GM21619 (cell line): ENCODE measurements around the gene KCNIP1.

Experiments
- ATAC-seq: cut with Tn5 transposase; IDR thresholded peaks from one replicate; pipeline ENCODE4 v1.9.1; 2021; ENCODE audit not compliant: unreplicated experiment

Gene KCNIP1

DNA sequence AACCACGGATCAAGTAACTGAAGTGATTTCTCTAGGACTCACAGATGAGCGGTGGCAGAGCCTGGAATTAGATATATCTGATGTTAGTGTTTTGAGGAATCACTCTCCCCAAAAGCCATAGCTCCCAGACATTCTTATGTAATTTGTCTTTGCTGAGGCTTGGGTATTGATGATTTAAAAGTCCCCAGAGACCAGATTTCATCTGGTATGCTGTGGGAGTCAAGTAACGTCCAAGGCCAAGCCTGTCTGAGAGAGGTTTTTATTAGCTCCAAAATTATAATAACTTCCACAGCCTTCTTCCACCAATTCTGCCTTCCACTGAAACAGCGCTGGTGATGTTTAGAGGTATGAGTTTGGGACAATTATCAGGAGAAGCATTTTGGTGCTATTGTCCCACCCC lies 21.3 kb upstream of the KCNIP1 start:
- no peak for ATAC-seq

DNA sequence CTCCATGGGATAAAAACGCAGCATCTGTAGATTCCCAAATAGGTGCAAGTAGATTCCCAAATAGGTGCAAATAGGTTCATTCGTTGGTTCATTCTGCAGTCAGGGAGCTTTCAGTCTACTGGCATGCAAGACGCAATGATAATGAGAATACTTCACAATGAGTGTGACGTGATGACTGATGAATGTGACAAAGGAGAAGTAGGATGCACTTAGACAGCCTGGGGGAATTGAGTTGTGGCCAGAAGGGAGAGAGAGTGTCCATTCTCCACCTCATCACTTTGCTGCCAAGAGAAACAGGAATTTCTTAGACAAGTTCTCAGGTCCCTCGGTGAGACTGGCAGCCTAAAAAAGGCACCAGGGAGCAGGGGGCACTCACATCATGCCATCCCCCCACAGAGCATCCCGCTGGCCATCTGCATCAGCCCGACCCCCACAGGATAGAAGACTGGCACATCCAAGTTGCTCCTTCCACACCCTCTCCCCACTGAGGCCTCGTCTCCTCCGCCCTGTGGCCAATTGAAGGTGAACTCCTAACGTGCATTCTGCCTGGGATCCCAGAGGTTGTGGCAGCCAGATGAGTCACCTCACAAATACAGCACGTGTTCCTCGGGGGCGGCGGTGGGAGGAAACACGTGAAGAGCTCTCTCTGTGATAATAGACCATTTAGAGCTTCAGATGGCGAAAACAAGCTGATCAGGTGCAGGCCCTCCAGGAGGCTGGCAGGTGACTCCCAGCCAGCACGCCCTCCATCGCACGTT lies 19.9 kb upstream of the KCNIP1 start:
- ATAC-seq: no peak

DNA sequence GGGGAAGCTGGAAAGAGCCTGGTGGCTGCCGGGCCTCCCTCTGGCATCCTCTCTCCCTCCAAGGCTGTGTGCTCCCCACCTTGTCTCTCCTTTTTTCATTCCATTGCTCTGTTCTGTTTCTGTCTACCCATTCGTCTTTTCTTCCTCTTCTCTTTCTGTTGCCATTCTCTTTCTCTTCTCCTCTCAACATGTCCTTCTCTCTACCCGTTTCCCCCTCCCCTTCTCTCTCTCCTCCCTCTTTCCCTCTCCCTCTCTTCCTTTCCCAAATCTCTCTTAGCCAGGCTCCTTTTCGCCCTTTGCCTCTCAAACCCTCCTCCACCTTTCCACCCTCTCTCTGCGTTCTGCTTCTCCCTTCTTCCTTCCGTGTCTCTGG lies 19.4 kb upstream of the KCNIP1 start:
- ATAC-seq: no peak

DNA sequence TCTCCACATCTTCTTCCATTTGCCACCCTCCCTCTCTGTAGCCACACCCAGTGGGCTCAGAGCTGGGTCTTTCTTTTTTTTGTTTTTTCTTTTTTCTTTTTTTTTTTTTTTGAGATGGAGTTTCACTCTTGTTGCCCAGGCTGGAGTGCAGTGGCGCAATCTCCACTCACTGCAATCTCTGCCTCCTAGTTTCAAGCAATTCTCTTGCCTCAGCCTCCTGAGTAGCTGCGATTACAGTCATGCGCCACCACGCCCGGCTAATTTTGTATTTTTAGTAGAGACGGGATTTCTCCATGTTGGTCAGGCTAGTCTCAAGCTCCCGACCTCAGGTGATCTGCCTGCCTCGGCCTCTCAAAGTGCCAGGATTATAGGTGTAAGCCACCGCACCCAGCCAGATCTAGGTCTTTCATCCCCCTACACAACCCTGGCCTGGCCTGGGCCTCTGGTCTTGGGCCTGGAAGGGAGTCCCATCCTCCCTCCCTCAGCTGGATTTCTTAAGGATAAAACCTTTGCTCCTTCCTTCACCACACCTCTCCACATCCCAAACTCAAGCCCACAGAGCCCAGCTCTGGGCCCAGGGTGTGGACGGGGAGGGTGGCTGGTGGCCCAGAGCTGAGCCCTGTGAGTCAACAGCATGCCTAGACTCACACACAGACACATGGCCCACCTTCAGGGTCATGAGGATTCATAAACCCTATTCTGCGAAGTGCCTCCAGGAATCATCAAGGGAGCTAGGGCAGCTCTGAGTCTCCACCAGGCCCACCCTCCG lies 18.8 kb upstream of the KCNIP1 start:
- no peak for ATAC-seq

DNA sequence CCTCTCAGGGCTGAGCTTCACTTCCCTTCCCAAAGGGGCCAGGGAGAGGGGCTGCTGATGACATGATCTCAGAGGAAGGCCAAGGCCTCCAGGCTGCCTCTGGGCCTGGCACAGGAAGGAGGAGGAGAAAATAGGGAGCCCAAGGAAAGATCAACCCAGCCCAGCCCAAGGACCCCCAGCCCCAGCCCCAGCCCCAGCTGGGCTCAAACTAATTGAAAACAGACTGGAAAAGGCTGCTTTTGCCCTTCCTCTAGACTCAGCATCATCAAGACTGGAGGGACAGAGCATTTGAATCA lies 18.3 kb upstream of the KCNIP1 start:
- ATAC-seq: no peak

DNA sequence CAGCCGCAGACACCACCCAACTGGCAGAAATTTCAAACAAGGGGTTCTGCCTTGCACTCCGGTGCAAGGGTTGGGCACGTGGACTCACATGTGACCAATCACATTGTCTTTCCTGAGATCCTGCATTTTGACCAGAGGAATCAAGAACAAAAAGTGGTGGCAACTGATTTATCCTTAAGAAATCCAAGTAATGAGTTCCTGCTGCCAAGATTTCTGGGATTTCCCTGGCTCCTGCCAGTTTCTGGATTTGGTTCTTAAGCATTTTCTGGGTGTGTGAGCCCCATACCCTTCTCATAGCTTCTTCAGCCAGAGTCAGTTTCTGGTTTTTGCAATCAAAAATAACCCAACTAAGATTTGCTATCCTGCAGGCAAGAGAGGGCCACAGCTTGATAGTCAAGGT lies 17.4 kb upstream of the KCNIP1 start:
- no peak for ATAC-seq

DNA sequence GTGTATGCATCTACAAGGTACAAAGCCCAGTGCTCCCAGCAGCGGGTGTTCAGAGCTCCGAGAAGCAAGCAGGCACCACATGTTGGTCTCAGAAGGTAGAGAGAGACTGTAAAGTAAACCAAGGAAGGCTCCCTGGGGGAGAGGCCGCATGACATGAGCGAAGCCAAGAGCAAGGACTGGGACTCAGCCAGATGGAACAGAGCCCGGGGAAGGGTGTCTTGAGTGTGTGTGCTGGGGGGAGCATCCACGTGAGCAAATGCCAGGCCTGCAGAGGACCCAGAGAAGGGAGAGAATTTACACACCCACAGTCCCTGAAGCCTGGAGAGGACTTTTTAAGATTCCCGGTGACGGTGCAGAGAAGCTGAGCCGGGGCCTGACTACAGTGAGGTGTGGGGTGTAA lies 15.2 kb upstream of the KCNIP1 start:
- no peak for ATAC-seq

DNA sequence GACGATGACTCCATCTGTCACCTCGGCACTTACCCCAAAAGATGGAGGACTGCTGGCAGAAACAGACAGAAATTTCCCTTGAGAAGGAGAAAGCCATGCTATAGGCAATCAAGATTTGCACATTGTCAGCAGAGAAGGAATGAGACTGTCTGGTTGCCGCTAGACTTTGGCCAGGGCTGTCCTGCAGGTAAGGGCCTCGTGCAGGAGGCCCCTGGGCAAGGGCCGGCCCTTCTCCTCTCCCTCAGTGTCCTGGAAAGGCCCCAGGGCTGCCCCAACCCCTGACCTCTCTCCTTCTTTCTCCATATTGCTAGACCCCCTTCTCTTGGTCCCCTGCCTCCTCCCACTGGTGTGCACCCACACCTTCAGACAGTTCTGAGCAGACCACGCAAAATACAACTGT lies 14.6 kb upstream of the KCNIP1 start:
- no peak for ATAC-seq

DNA sequence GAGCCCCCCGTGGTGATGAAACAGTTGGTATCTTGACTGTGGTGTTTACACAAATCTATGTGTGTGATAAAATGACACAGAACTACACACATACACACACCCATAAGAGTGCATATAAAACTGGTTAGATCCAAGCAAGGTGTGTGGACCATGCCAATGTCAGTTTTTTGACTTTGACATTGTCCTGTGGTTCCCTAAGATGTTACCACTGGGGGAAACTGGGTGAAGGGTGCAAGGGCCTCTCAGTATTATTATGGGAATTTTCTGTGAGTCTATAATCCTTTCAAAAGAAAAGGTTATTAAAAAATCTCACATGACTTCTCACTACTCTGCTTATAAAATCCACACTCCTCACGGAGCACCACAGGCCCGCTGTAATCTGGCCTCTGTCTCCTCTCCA lies 13.4 kb upstream of the KCNIP1 start:
- no peak for ATAC-seq

DNA sequence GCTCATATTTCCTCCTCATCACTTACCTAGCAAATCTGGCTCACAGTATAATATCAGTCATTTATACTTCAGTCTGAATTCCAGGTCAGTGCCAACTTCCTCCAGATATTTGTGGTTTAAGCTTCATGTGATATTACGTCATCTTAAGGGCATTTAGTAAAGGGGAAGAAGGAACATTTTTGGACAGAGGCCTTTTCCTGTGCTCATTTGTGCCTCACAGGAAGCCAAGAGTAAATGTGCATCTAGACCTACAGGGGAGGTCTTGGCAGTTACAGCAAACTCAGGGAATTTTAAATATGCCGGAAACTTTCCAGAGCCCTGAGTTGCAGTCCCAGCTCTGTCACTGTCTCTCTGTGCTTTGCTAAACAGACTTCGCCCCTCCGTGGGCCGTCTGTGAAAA lies 12.3 kb upstream of the KCNIP1 start:
- ATAC-seq: no peak

DNA sequence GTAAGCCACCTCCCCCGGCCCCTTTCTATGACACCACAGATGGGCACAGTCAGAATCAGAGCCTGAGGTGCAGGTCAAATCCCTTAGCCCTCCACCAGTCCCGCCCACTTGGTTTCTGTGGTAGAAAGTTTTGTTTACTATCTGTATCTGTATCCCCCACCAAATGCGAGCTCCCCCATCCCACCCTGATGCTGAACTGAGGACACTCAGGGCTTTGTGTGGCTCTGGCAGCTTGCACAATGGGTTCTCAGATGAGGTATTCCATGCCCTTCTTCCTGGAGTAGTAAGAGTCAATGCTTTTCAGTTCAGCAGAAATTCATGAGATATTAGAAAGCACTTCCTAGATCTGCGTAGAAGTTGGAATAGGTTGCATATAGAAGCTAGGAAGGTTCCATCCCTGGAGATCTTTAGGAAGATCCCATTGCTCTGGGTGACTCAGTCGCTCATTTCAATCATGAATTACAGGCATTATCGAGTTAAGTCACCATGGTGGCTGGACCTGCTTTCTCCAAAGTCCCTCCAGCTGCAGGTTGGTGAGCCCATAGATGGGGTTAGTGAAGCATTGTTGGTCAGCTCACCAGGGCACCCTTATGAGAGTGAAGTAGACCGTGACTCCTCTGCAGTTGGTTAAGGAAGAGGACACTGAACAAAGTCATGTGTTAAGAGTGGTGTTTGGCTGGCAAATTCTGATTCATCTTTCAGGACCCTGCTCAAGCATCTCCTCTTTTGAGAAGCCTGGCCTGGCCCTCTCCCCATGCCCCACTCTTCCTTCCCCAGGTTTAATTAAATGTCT lies 10.6 kb upstream of the KCNIP1 start:
- no peak for ATAC-seq

DNA sequence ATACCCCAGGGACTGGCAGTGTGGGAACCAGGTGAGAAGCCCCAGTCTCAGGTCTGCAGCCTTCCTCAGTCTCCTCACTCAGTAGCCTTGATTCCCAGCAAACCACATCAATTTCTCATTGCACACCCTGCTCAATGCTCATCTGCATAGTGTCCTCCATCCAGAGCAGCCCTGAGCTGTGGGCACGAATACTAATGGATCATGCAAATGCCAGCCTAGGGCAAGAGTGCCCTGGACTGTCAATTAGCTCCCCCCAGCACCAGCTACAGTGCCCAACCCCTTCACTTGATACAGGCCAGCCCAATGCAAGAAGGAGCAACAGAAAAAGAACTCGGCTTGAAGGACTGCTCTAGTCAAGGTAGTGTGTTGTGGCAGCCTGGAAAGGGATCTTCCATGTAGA lies 9.8 kb upstream of the KCNIP1 start:
- ATAC-seq: no peak

DNA sequence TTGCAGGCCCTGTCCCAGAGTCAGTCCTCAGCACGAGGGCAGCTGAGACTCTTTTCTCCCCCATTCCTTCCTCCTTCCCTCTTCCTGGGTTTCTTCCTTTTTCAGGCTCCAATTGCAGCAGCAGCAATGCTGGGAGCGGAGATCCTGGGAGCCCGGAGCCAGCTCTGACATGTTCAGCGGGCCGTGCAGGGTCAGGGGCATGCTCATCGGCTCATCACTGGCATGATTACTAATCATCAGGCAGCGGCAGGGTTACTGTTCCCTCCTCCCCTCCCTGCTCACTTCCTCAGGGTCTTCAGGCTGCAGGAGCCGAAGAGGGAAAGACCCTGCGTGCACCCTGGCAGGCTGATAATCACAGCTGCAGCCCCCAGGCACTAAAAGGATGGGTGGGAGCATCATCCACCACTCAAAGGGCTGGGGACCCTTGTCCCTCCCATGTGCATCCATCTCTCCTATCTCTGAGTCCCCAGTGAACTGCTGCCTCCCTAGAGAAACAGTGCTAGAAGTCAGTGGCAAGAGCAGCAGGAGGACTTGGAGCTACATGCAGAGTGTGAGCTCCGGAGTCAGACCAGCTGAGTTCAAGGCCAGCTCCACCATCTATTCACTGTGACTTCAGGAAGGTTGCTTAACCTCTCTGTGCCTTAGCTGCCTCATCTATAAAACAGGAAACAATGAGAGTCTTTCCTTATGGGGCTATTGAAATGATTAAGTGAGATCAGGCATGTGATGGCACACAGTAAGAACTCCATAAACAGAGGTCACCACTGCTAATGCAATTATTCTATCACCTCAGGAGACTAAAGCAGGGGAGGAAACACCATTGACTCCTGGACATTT lies 7.8 kb upstream of the KCNIP1 start:
- no peak for ATAC-seq

DNA sequence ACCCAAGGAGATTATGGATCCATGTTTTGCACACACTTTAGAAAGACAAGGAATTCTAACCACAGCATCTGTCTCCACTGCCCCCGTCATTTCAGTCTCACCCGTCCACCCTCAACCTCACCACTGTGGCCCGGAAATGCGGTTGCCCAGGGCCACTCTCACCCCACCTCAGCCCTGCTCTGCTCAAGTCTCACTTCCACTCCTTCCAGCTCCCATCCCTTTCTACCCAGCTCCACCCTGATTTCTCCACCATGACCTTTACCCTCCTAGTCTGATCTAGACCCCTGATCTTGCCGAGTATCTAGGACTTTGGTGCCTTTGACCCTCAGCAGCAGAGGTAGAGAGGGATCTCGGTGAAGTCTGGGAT lies 7.2 kb upstream of the KCNIP1 start:
- no peak for ATAC-seq

DNA sequence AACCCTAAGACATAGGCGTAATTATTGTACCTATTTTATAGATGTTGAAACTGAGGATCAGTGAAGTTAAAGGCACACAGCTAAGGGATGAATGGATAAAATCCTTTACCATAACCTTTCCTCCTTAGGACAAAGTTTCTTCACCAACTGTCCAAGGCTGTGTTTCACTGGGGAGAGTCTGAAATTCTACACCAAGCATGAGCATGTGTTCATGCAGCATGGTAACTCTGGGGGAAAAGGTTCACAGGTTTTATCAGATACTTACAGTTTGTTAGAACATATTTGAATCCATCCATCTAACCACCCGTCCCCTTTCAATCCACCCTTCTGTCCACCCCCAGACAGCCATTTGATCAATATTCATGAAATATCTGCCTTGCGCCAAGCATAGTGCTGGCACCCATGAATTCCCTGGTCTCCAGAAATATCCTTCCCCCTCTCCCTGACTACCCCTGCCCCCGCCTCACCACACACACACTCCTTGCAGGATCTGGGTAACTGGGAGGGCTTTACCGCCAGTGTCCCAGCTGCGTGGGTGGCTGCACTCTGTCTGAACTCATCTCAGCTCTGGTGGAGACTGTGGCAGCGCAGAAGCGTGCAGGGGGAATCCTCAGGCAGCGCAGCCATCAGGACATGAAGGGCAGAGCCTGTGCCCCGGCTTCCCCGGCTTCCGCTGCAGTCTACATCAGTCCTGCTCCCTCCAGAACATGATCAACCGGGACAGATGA lies 6.3 kb upstream of the KCNIP1 start:
- ATAC-seq: no peak

DNA sequence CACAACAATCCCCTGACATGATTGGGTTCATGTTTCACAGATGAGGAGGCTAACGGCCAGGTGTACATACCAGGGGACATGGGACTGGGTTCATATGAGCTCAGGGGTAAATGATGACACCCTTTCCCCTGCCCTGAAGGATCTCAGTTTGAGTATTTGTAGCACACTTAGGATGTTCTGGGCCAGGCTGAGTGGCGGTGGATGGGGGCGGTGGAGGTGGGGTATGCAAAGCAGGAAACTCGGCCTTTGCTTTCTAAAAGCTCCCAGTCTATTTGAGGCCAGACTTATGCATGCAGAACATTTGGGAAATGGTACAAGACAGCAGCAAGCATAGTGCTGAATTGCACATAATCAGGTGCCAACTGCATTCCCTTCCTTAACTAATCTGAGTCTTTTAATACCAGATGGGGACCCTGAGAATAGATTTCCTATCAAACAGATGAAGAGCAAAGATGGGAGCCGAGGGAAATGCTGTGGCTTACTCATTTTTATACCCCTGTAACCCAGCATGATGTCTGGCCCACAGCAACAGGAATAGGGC lies 4.9 kb upstream of the KCNIP1 start:
- no peak for ATAC-seq

DNA sequence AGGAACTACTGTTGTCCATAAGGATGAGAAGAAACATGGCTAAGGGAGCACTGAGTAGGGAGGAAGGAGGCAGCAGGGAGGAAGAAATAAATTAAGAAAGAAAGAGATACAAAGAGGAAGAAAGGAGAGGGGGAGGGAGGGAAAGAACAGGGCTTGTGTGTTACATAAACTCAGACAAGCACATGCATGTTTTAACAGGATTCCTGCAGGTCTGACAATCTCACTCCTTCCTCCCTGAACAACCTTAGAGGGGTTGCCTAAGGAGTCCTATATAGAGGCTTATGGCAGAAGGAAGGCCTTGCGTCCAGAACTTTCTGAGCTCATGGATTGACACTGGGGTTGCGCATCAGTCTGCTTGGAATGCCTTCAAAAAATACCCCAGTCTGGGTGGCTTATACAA lies 4.2 kb upstream of the KCNIP1 start:
- no peak for ATAC-seq

DNA sequence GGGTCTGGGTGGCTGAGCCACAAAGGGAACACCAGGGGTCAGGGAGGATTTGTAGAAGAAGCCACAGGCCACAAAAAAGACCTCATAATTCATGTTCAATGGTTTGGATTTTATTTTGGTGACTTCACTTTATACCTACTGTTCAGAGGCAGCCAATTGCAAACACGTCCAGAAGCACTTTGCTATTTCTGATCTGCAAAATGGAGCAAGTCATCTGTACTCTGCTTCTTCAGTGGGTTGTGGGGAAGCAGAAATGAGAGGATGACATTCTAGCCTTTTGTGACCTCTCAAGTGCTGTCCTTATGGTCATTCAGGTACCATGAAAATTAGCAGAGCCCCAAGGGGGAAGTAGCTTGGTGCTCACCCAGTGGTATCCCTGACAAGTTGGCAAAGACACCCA lies 2.5 kb upstream of the KCNIP1 start:
- ATAC-seq: no peak

DNA sequence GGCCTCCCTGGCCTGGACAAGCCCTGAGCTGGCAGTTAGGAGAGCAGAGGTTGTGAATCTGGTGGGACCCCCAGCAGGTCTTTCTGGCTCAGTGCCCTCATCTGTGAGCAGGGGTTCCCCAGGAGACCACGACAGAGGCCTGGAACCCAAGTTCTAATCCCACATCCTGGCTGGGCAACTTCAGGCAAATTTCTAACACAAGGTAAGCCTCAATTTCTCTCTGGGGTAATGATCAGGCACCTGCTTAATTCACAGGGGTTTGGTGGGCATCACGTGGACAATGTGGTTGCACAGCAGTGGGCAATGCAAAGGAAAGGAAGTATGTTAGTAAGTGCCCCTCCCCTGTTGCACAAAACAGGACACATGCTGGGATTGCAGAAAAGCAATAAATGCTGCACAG lies 1.9 kb upstream of the KCNIP1 start:
- no peak for ATAC-seq

DNA sequence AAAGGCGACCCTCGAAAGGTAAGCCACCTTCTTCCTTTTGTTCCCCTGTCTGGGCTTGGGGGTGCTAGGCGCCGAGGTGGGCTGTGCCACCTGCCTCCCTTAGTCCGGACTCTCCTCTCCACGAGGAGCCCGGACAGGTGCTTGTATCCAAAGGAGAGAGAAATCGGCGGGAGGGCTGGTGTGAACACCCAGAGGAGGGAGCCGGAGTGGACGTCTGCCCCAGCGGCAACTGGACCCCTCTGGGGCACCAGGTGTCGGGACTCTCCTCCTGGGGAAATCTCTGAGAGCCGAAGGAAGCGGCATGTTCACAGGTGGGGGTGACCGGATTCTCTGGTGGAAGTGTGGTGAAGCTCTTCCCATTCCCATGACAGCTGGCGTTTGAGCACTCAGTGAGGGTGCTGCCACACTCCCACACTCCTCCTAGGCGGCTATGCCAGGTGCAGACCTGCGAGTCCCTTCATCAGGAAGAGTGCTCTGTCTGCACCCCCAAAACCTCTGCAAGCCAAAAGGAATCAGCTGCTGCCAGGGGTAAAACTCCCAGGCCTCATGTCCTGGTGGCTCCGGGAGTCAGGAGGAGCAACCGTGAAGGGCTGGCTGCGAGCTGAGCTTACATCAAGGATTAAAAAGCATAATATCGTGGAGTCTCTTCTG lies 921 bp downstream of the KCNIP1 start:
- no peak for ATAC-seq
